Measurements from ENCODE around the gene APH1B.

GRCh38 chr15:63244399-63244798 lies 33.0 kb upstream of the APH1B start:
- TF ChIP-seq, protein P1, sequence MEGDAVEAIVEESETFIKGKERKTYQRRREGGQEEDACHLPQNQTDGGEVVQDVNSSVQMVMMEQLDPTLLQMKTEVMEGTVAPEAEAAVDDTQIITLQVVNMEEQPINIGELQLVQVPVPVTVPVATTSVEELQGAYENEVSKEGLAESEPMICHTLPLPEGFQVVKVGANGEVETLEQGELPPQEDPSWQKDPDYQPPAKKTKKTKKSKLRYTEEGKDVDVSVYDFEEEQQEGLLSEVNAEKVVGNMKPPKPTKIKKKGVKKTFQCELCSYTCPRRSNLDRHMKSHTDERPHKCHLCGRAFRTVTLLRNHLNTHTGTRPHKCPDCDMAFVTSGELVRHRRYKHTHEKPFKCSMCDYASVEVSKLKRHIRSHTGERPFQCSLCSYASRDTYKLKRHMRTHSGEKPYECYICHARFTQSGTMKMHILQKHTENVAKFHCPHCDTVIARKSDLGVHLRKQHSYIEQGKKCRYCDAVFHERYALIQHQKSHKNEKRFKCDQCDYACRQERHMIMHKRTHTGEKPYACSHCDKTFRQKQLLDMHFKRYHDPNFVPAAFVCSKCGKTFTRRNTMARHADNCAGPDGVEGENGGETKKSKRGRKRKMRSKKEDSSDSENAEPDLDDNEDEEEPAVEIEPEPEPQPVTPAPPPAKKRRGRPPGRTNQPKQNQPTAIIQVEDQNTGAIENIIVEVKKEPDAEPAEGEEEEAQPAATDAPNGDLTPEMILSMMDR (IDR thresholded peaks at IDR 0.05; ENCODE audit: low read depth, low read length), result no peak
- no peak for TF ChIP-seq EZH2phosphoT487 (IDR thresholded peaks at IDR 0.05; ENCODE audit: low read depth)

All from OCI-LY3 (cell line).